Tibial nerve (tissue), 4 donors: ENCODE measurements around the gene ISY1.
"Not testable (repeated sequence)": the region's sequence is repeated elsewhere in the genome, so short reads cannot be mapped to it uniquely, and the experiment has no call there.

Experiments
- EP300 ChIP-seq, 2 donors: sonication (generic); formaldehyde crosslinking; IDR thresholded peaks; one replicate each; pipeline ENCODE4 v1.6.1; 2017; ENCODE audit warnings: antibody characterized with exemption in 2 of 2, mild to moderate bottlenecking in 1 of 2
- POLR2A ChIP-seq, 2 donors: fragments of 450-650 bp; IDR thresholded peaks; one replicate each; pipeline ENCODE4 v1.6.1; 2017; ENCODE audit warnings: antibody characterized with exemption in 2 of 2, mild to moderate bottlenecking in 2 of 2, moderate library complexity in 2 of 2
- TF ChIP-seq, protein P1 (sequence below), 5 experiments: fragments of 200-600 bp in 3 of 5; fragments of 450-650 bp in 2 of 5; sonication (generic) in 3 of 5; IDR thresholded peaks; one replicate each; pipeline ENCODE4 v1.5.1; 2016 to 2019; ENCODE audit warnings: antibody characterized with exemption in 5 of 5, mild to moderate bottlenecking in 3 of 5, moderate library complexity in 2 of 5

DNA sequence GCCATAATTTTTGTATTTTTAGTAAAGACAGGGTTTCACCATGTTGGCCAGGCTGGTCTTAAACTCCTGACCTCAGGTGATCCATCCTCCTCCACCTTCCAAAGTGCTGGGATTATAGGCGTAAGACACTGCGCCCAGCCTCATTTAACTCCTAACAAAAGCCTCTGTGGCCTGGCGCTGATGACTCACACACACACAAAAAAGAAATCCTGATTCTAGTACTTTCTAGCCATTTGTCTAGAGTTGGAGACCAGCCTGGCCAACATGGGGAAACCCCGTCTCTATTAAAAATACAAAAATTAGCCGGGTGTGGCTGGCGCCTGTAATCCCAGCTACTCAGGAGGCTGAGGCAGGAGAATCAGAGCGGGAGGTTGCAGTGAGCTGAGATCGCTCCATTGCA, 28.9 kb upstream of the ISY1 start:
- TF ChIP-seq, protein P1, sequence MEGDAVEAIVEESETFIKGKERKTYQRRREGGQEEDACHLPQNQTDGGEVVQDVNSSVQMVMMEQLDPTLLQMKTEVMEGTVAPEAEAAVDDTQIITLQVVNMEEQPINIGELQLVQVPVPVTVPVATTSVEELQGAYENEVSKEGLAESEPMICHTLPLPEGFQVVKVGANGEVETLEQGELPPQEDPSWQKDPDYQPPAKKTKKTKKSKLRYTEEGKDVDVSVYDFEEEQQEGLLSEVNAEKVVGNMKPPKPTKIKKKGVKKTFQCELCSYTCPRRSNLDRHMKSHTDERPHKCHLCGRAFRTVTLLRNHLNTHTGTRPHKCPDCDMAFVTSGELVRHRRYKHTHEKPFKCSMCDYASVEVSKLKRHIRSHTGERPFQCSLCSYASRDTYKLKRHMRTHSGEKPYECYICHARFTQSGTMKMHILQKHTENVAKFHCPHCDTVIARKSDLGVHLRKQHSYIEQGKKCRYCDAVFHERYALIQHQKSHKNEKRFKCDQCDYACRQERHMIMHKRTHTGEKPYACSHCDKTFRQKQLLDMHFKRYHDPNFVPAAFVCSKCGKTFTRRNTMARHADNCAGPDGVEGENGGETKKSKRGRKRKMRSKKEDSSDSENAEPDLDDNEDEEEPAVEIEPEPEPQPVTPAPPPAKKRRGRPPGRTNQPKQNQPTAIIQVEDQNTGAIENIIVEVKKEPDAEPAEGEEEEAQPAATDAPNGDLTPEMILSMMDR (IDR thresholded peaks at IDR 0.05), result not testable (repeated sequence)
- not testable (repeated sequence) for TF ChIP-seq POLR2A, EP300 (IDR thresholded peaks at IDR 0.05)
